ENCODE results near the gene DCLK1. TPM values are rescaled to one million over a fixed set of nuclear protein-coding genes. Genes with fewer than 3 reads are reported as not detected.

DCLK1 gene
- total RNA-seq, 1 experiment from 2014 or later: not detected

GRCh38 chr13:36055366-36055765 is 75.8 kb downstream of the DCLK1 start:
- in situ Hi-C loops (cut with HindIII; ENCODE audit: low pct_unique_long_range_greater_than_20kb, low sequenced_read_pairs) (no loop called here), intact Hi-C loops (cut with micrococcal nuclease; ENCODE audit: unreplicated experiment) (no loop called here)
- CTCF ChIA-PET: no interaction called here
- Histone ChIP-seq H3K4me3 (ENCODE audit: low read depth in 2 of 2, low read length in 2 of 2) (no peak overlapping the region), H3K36me3 (ENCODE audit: control insufficient read depth, insufficient read depth, low read length) (no peaks in the 10 kb centered on the region), H3K9me3 (ENCODE audit: control insufficient read depth, insufficient read depth, low read depth, low read length) (no peaks in the 10 kb centered on the region), H3K4me1 (ENCODE audit: control insufficient read depth, insufficient read depth, low read length) (no peaks in the 10 kb centered on the region), H3K27me3 (ENCODE audit: control insufficient read depth, insufficient read depth, low read length) (no peaks in the 10 kb centered on the region), H3K27ac (ENCODE audit: low read length) (no peak overlapping the region)
- no TSS peak for BruUV-seq (replicated peaks)
- no peak for DNase-seq (ENCODE audit: low read depth, low spot score)
- no peak for ATAC-seq
- POLR2A ChIA-PET: interaction anchor here (0.7 kb wide), 1 partner anchor 1643 kb away, joined by 3 read pairs; no protein-coding TSS in a partner anchor
- TF ChIP-seq, protein P1, sequence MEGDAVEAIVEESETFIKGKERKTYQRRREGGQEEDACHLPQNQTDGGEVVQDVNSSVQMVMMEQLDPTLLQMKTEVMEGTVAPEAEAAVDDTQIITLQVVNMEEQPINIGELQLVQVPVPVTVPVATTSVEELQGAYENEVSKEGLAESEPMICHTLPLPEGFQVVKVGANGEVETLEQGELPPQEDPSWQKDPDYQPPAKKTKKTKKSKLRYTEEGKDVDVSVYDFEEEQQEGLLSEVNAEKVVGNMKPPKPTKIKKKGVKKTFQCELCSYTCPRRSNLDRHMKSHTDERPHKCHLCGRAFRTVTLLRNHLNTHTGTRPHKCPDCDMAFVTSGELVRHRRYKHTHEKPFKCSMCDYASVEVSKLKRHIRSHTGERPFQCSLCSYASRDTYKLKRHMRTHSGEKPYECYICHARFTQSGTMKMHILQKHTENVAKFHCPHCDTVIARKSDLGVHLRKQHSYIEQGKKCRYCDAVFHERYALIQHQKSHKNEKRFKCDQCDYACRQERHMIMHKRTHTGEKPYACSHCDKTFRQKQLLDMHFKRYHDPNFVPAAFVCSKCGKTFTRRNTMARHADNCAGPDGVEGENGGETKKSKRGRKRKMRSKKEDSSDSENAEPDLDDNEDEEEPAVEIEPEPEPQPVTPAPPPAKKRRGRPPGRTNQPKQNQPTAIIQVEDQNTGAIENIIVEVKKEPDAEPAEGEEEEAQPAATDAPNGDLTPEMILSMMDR (IDR thresholded peaks at IDR 0.05): no peak
- TF ChIP-seq, protein P2, sequence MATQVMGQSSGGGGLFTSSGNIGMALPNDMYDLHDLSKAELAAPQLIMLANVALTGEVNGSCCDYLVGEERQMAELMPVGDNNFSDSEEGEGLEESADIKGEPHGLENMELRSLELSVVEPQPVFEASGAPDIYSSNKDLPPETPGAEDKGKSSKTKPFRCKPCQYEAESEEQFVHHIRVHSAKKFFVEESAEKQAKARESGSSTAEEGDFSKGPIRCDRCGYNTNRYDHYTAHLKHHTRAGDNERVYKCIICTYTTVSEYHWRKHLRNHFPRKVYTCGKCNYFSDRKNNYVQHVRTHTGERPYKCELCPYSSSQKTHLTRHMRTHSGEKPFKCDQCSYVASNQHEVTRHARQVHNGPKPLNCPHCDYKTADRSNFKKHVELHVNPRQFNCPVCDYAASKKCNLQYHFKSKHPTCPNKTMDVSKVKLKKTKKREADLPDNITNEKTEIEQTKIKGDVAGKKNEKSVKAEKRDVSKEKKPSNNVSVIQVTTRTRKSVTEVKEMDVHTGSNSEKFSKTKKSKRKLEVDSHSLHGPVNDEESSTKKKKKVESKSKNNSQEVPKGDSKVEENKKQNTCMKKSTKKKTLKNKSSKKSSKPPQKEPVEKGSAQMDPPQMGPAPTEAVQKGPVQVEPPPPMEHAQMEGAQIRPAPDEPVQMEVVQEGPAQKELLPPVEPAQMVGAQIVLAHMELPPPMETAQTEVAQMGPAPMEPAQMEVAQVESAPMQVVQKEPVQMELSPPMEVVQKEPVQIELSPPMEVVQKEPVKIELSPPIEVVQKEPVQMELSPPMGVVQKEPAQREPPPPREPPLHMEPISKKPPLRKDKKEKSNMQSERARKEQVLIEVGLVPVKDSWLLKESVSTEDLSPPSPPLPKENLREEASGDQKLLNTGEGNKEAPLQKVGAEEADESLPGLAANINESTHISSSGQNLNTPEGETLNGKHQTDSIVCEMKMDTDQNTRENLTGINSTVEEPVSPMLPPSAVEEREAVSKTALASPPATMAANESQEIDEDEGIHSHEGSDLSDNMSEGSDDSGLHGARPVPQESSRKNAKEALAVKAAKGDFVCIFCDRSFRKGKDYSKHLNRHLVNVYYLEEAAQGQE (IDR thresholded peaks at IDR 0.05; ENCODE audit: insufficient read depth in 1 of 2, low read depth in 2 of 2, low read length in 1 of 2): no peak
- TF ChIP-seq TCF7L2 (IDR thresholded peaks at IDR 0.05; ENCODE audit: low read depth, low read length) (no peak), POLR2AphosphoS5 (IDR thresholded peaks at IDR 0.05; ENCODE audit: low read depth, low read length) (no peak)

DNA sequence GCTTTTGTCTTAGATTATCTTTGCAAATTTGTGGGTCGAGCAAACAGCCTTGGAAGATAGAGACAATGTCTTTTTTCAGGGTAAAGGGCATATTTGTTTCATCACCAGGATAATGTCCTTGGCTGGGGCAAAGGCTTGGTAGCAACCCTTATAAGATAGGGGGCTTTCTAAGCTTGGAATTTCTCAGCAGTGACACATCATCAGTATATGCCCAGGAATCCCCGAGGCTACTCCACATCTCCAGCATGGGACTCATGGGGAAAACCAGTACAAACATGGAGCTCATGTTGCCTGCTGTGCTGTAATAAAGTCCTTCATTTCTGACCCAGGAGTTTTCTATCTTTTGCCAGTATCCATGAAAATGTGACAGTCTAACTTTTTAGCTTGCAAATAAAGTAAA is 77.1 kb downstream of the DCLK1 start:
- in situ Hi-C loops (cut with HindIII; ENCODE audit: low pct_unique_long_range_greater_than_20kb, low sequenced_read_pairs): no loop called here
- no peak overlapping the region for H3K27ac ChIP-seq (ENCODE audit: low read length)
- TF ChIP-seq, protein P1 (IDR thresholded peaks at IDR 0.05): no peak
- TF ChIP-seq TCF7L2 (IDR thresholded peaks at IDR 0.05; ENCODE audit: low read depth, low read length): no peak
- no TSS peak for BruUV-seq (replicated peaks)
- DNase-seq (ENCODE audit: low read depth, low spot score) (no peak), ATAC-seq (no peak)
- H3K36me3 ChIP-seq (ENCODE audit: control insufficient read depth, insufficient read depth, low read length): no peaks in the 10 kb centered on the region
- intact Hi-C loops (cut with micrococcal nuclease; ENCODE audit: unreplicated experiment): no loop called here
- ChIA-PET POLR2A (no interaction called here), CTCF (no interaction called here)
- H3K4me3 ChIP-seq (ENCODE audit: low read depth in 2 of 2, low read length in 2 of 2): no peak overlapping the region
- no peaks in the 10 kb centered on the region for H3K4me1 ChIP-seq (ENCODE audit: control insufficient read depth, insufficient read depth, low read length)
- no peaks in the 10 kb centered on the region for H3K9me3 ChIP-seq (ENCODE audit: control insufficient read depth, insufficient read depth, low read depth, low read length)
- H3K27me3 ChIP-seq (ENCODE audit: control insufficient read depth, insufficient read depth, low read length): no peaks in the 10 kb centered on the region

DNA sequence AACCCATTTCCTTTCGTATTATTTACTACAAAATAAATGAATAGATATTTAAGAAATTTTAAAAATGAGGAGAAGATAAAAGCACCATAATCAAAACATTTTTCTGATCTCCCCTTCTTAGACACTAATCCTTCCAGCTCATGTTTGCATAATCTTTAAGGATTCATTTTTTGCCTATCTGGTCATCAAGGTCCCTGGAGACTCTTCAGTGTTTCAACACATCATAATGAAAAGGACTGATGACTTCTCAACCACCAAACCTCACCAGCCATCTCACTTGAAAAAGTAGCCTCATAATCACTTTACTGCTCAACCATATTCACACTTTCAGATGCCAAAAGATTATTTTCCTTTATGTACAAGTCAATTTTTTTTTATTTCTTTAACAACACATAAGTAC is 80.1 kb downstream of the DCLK1 start:
- no TSS peak for BruUV-seq (replicated peaks)
- DNase-seq (ENCODE audit: low read depth, low spot score): no peak
- no peak overlapping the region for H3K27ac ChIP-seq (ENCODE audit: low read length)
- no peaks in the 10 kb centered on the region for H3K4me1 ChIP-seq (ENCODE audit: control insufficient read depth, insufficient read depth, low read length)
- ChIA-PET POLR2A (no interaction called here), CTCF (no interaction called here)
- H3K27me3 ChIP-seq (ENCODE audit: control insufficient read depth, insufficient read depth, low read length): no peaks in the 10 kb centered on the region
- in situ Hi-C loops (cut with HindIII; ENCODE audit: low pct_unique_long_range_greater_than_20kb, low sequenced_read_pairs) (no loop called here), intact Hi-C loops (cut with micrococcal nuclease; ENCODE audit: unreplicated experiment) (no loop called here)
- no peak overlapping the region for H3K4me3 ChIP-seq (ENCODE audit: low read depth in 2 of 2, low read length in 2 of 2)
- H3K36me3 ChIP-seq (ENCODE audit: control insufficient read depth, insufficient read depth, low read length): no peaks in the 10 kb centered on the region
- ATAC-seq: no peak
- H3K9me3 ChIP-seq (ENCODE audit: control insufficient read depth, insufficient read depth, low read depth, low read length): no peaks in the 10 kb centered on the region
- TF ChIP-seq POLR2AphosphoS5 (IDR thresholded peaks at IDR 0.05; ENCODE audit: low read depth, low read length) (no peak), SIN3A (IDR thresholded peaks at IDR 0.05; ENCODE audit: borderline replicate concordance, insufficient read depth, low read depth, low read length) (no peak), TCF7L2 (IDR thresholded peaks at IDR 0.05; ENCODE audit: low read depth, low read length) (no peak)
- TF ChIP-seq, protein P1 (IDR thresholded peaks at IDR 0.05): no peak
- TF ChIP-seq, protein P2 (IDR thresholded peaks at IDR 0.05; ENCODE audit: insufficient read depth in 1 of 2, low read depth in 2 of 2, low read length in 1 of 2): no peak
